ENCODE results near the gene VARS2.

DNA sequence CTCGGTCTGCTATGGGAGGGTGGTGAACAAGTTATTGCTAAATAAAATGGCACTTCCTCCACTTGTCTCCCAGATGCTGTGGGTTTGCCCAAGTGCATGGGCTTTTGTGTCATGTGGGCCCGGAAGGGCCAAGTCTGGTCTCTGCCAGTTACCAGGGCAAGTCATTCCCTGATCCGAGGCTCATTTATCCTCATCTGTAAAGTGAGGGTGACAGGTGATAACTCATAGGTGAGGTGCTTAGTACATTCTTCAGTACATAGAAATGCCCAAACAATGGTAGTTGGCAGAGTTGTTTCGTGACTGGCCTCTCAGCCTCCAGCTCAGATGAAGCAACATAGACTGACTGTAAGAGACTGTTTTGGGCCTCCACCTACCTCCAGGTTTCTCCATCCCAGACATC, 24.7 kb downstream of the VARS2 start:
- TF ChIP-seq CTCF (conservative IDR thresholded peaks at IDR 0.05 in 1 of 2, IDR thresholded peaks at IDR 0.05 in 1 of 2; ENCODE audit: extremely low read depth in 1 of 2, insufficient read depth in 1 of 2, low read depth in 1 of 2, low read length in 2 of 2) (no peak), EZH2 (IDR thresholded peaks at IDR 0.05; ENCODE audit: borderline replicate concordance, low read length) (no peak)
